HepG2 (cell line): ENCODE data around the gene GATC. TPM values are rescaled to one million over a fixed set of nuclear protein-coding genes. Genes with fewer than 3 reads are reported as not detected.

Source experiments
- ATAC-seq: fragments of 200-7000 bp; cut with Tn5 transposase; 3 replicates; pipeline ENCODE4 v1.9.1; 2020; ENCODE audit warnings: mild to moderate bottlenecking, moderate library complexity
- BruUV-seq: library from RNA; stranded (reverse); fragments of 400-500 nt; replicated peaks from 2 replicates; lab custom pipeline; 2021; lab: Mats Ljungman, UMichigan
- CTCF ChIA-PET: fragments of 300-600 bp; formaldehyde crosslinking; extraction: SDS; loops from one replicate; lab custom pipeline; 2021; ENCODE audit warnings: low total read pairs, inconsistent platforms, low intra/inter-chr PET ratio; lab: Yijun Ruan, JAX
- POLR2A ChIA-PET: fragments of 350-600 bp; sonication (Branson Sonifier 250); formaldehyde crosslinking; loops from one replicate; lab custom pipeline; 2020; ENCODE audit warnings: antibody characterized with exemption, inconsistent platforms; lab: Yijun Ruan, JAX
- DNase-seq: peaks from one replicate; pipeline ENCODE4 v3.0.0-alpha.2; 2015; ENCODE audit warnings: low spot score
- FAIRE-seq: peaks from 3 replicates; lab custom pipeline; 2011; peaks lifted over from hg19 to GRCh38; lab: Jason Lieb, UNC
- H2AFZ ChIP-seq: one replicate; pipeline ENCODE4 v1.6.1; 2011; ENCODE audit warnings: low read length, inconsistent platforms
- H3K27ac ChIP-seq: fragments of 300-600 bp; 3 replicates; pipeline ENCODE4 v1.8.0; 2011; ENCODE audit warnings: mixed run types, mild to moderate bottlenecking, mixed read lengths, low read length, inconsistent platforms; ENCODE audit not compliant: insufficient read depth; ENCODE audit errors: extremely low read length
- H3K27me3 ChIP-seq, 2 experiments: fragments of 200-600 bp in 1 of 2; 2 replicates in 1 of 2; 3 replicates in 1 of 2; pipeline versions ENCODE4 v1.6.0 to v1.8.0; 2011; ENCODE audit warnings: low read length in 2 of 2, mild to moderate bottlenecking in 2 of 2, moderate library complexity in 2 of 2, inconsistent platforms in 1 of 2; ENCODE audit not compliant: insufficient read depth in 2 of 2, control insufficient read depth in 1 of 2
- H3K36me3 ChIP-seq, 2 experiments: fragments of 200-600 bp in 1 of 2; replicated peaks in 1 of 2; 2 replicates in 1 of 2; 3 replicates in 1 of 2; pipeline versions ENCODE4 v1.5.1 to v1.8.0; 2011; ENCODE audit warnings: low read length in 2 of 2, inconsistent platforms in 1 of 2; ENCODE audit not compliant: insufficient read depth in 2 of 2, control insufficient read depth in 1 of 2
- H3K4me1 ChIP-seq: 2 replicates; pipeline ENCODE4 v1.5.1; 2012; ENCODE audit warnings: low read length, inconsistent platforms; ENCODE audit not compliant: insufficient read depth
- H3K4me2 ChIP-seq: 2 replicates; pipeline ENCODE4 v1.6.0; 2011; ENCODE audit warnings: low read depth, low read length, inconsistent platforms
- H3K4me3 ChIP-seq, 3 experiments: fragments of 200-600 bp in 1 of 3; sonication (generic), shearing (Covaris generic) in 1 of 3; replicated peaks in 1 of 3; 2 replicates each; pipeline ENCODE4 v1.5.1; 2011 to 2016; ENCODE audit warnings: low read length in 3 of 3, inconsistent platforms in 2 of 3, low read depth in 2 of 3, mild to moderate bottlenecking in 2 of 3, control low read depth in 1 of 3, mixed read lengths in 1 of 3; ENCODE audit not compliant: insufficient read depth in 1 of 3
- H3K79me2 ChIP-seq: one replicate; pipeline ENCODE4 v1.6.1; 2011; ENCODE audit warnings: low read length, inconsistent platforms; ENCODE audit not compliant: insufficient read depth
- H3K9ac ChIP-seq: 2 replicates; pipeline ENCODE4 v1.6.0; 2011; ENCODE audit warnings: mild to moderate bottlenecking, low read depth, low read length, inconsistent platforms; ENCODE audit not compliant: insufficient read depth
- H3K9me3 ChIP-seq: 2 replicates; pipeline ENCODE4 v1.5.1; 2012; ENCODE audit warnings: mild to moderate bottlenecking, low read length
- H4K20me1 ChIP-seq: 2 replicates; pipeline ENCODE4 v1.6.0; 2011; ENCODE audit warnings: inconsistent platforms, mild to moderate bottlenecking, low read length, moderate library complexity; ENCODE audit not compliant: insufficient read depth
- ARHGAP35 ChIP-seq: sonication (generic); formaldehyde crosslinking; IDR thresholded peaks from 2 replicates; pipeline ENCODE4 v1.9.0; 2022; ENCODE audit warnings: mild to moderate bottlenecking, inconsistent platforms, moderate library complexity, missing genetic modification reagents, borderline replicate concordance
- ATF6 ChIP-seq: sonication (generic); formaldehyde crosslinking; conservative IDR thresholded peaks from 2 replicates; pipeline ENCODE4 v1.4.0; 2020; ENCODE audit warnings: missing genetic modification reagents
- CENPT ChIP-seq: sonication (generic); formaldehyde crosslinking; IDR thresholded peaks from 2 replicates; pipeline ENCODE4 v1.8.0; 2022; ENCODE audit warnings: low read depth, mild to moderate bottlenecking, moderate library complexity, missing genetic modification reagents
- HMG20B ChIP-seq: conservative IDR thresholded peaks from 2 replicates; pipeline ENCODE4 v1.6.1; 2016; ENCODE audit warnings: missing genetic modification reagents, missing compliant biosample characterization
- JUND ChIP-seq: sonication (generic); formaldehyde crosslinking; IDR thresholded peaks from 2 replicates; pipeline ENCODE4 v1.8.0; 2022; ENCODE audit warnings: mild to moderate bottlenecking, missing genetic modification reagents
- RBFOX2 ChIP-seq: fragments of 200-400 bp; formaldehyde crosslinking; IDR thresholded peaks from 2 replicates; pipeline ENCODE4 v1.6.1; 2017; ENCODE audit warnings: low read depth, mild to moderate bottlenecking, low read length
- REPIN1 ChIP-seq: sonication (generic); formaldehyde crosslinking; IDR thresholded peaks from 2 replicates; pipeline ENCODE4 v1.8.0; 2022; ENCODE audit warnings: missing genetic modification reagents, low read depth, mild to moderate bottlenecking, borderline replicate concordance
- RFX1 ChIP-seq: fragments of 450-650 bp; IDR thresholded peaks from 2 replicates; pipeline ENCODE4 v1.6.1; 2017
- SP2 ChIP-seq: sonication (generic); formaldehyde crosslinking; IDR thresholded peaks from 2 replicates; pipeline ENCODE4 v1.5.1; 2020; ENCODE audit warnings: mild to moderate bottlenecking, missing genetic modification reagents
- TGIF2 ChIP-seq: IDR thresholded peaks from 2 replicates; pipeline ENCODE4 v1.6.1; 2016; ENCODE audit warnings: control low read depth, missing compliant biosample characterization
- THAP9 ChIP-seq: sonication (generic); formaldehyde crosslinking; IDR thresholded peaks from 2 replicates; pipeline ENCODE4; 2020; ENCODE audit warnings: missing genetic modification reagents, mild to moderate bottlenecking, borderline replicate concordance
- ZNF234 ChIP-seq: sonication (generic); formaldehyde crosslinking; conservative IDR thresholded peaks from 2 replicates; pipeline ENCODE4 v1.5.1; 2020; ENCODE audit warnings: mild to moderate bottlenecking, missing genetic modification reagents
- ZNF256 ChIP-seq: sonication (generic); formaldehyde crosslinking; conservative IDR thresholded peaks from 2 replicates; pipeline ENCODE4 v1.4.0; 2020; ENCODE audit warnings: missing genetic modification reagents
- ZNF7 ChIP-seq: IDR thresholded peaks from 2 replicates; pipeline ENCODE4 v1.6.1; 2016; ENCODE audit warnings: missing biosample characterization, missing genetic modification reagents
- ZNF746 ChIP-seq: sonication (generic); formaldehyde crosslinking; IDR thresholded peaks from 2 replicates; pipeline ENCODE4 v1.8.0; 2022; ENCODE audit warnings: mild to moderate bottlenecking, missing genetic modification reagents
- ZNF780A ChIP-seq: sonication (generic); formaldehyde crosslinking; IDR thresholded peaks from 2 replicates; pipeline ENCODE4 v1.8.0; 2022; ENCODE audit warnings: mild to moderate bottlenecking, missing genetic modification reagents, moderate library complexity
- WGBS: methylation state at CpG from one replicate; pipeline ENCODE4 v1.1.6; 2017; ENCODE audit warnings: low lambda C conversion rate; 5-methylcytosine and 5-hydroxymethylcytosine counted together
- in situ Hi-C: cut with HindIII; loops from 2 replicates; pipeline ENCODE4 v1.10.0; 2017; ENCODE audit warnings: low pct_unique_long_range_greater_than_20kb; ENCODE audit not compliant: extremely low pct_ligation_motif_present
- intact Hi-C: fragments of 100-400 bp; cut with micrococcal nuclease; formaldehyde crosslinking; loops from one replicate; pipeline ENCODE4 v1.10.0; 2022; ENCODE audit not compliant: unreplicated experiment
- polyA plus RNA-seq, 8 experiments: library from polyadenylated mRNA; depleted of rRNA in 3 of 8; stranded (reverse) in 7 of 8; unstranded in 1 of 8; fragments of >200 nt; fragmentation: Illumina TruSeq in 4 of 8; extraction: Trizol in 4 of 8; gene quantifications; 2 replicates each; pipeline versions ENCODE4 v1.2.1 to v1.2.3, GENCODE V29; 2011 to 2016; ENCODE audit warnings: low read depth in 4 of 8, missing spikeins in 1 of 8, mixed read lengths in 1 of 8; ENCODE audit not compliant: insufficient read depth in 1 of 8
- total RNA-seq, 5 experiments: library from RNA; depleted of rRNA; stranded (reverse); fragments of >200 nt; fragmentation: Illumina TruSeq; extraction: Trizol; gene quantifications; 2 replicates each; pipeline ENCODE4 v1.2.3, GENCODE V29; 2016; ENCODE audit warnings: low read depth in 1 of 5

Gene GATC
- total and polyA plus RNA-seq, 2 of the 13 experiments (the other 11 are each of a cell fraction or from before 2014, with no cell fraction given): 17.7 to 29.7 TPM

GRCh38 chr12:120488057-120488640 lies 41.9 kb downstream of the GATC start:
- Histone ChIP-seq H3K4me2 (no peak overlapping the region), H3K27ac (no peak overlapping the region), H3K9me3 (no peaks in the 10 kb centered on the region), H3K9ac (no peak overlapping the region), H4K20me1 (no peaks in the 10 kb centered on the region), H3K27me3 (no peaks in the 10 kb centered on the region), H3K79me2 (no peaks in the 10 kb centered on the region), H2AFZ (no peak overlapping the region), H3K4me3 (no peak overlapping the region), H3K4me1 (no peaks in the 10 kb centered on the region), H3K36me3 (peaks cover 0 to 2% of the 10 kb centered on the region in 2 experiments; a peak in 1 of 5 replicates)
- in situ Hi-C loops (no loop called here), intact Hi-C loops (no loop called here)
- POLR2A ChIA-PET: no interaction called here
- DNase-seq (no peak), ATAC-seq (no peak), FAIRE-seq (no peak)
- no TSS peak for BruUV-seq
- TF ChIP-seq JUND (CRISPR knock-in tag) (no peak), RBFOX2 (no peak), HMG20B (no peak)
- CTCF ChIA-PET: no interaction called here
- 79% methylated on average over 5 of the region's 5 CpGs for WGBS

- Histone ChIP-seq H3K9me3 (no peaks in the 10 kb centered on the region), H3K27ac (no peak overlapping the region), H3K79me2 (no peaks in the 10 kb centered on the region), H3K4me2 (no peak overlapping the region), H3K4me3 (no peak overlapping the region), H4K20me1 (no peaks in the 10 kb centered on the region), H3K36me3 (peaks cover 0 to 2% of the 10 kb centered on the region in 2 experiments; a peak in 1 of 5 replicates), H3K27me3 (no peaks in the 10 kb centered on the region), H2AFZ (no peak overlapping the region), H3K9ac (no peak overlapping the region), H3K4me1 (no peaks in the 10 kb centered on the region)
- intact Hi-C loops (no loop called here), in situ Hi-C loops (no loop called here)
- no peak for DNase-seq
- FAIRE-seq: no peak
- CTCF ChIA-PET: no interaction called here
- ATAC-seq: no peak
- POLR2A ChIA-PET: no interaction called here
- 98% methylated on average over 4 of the region's 4 CpGs for WGBS
- no TSS peak for BruUV-seq
- TF ChIP-seq ZNF780A (CRISPR knock-in tag) (no peak), ZNF256 (CRISPR knock-in tag) (no peak), TGIF2 (no peak), ARHGAP35 (CRISPR knock-in tag) (no peak), REPIN1 (CRISPR knock-in tag) (no peak), ZNF746 (CRISPR knock-in tag) (no peak), CENPT (CRISPR knock-in tag) (no peak), SP2 (no peak), THAP9 (CRISPR knock-in tag) (no peak), ZNF234 (no peak), ZNF7 (CRISPR knock-in tag) (no peak), ATF6 (CRISPR knock-in tag) (no peak), RFX1 (no peak)
Measured at GRCh38 chr12:120489018-120489417, 42.8 kb downstream of the GATC start.
